ENCODE results near the gene CGB8.

The CGB8 gene

DNA sequence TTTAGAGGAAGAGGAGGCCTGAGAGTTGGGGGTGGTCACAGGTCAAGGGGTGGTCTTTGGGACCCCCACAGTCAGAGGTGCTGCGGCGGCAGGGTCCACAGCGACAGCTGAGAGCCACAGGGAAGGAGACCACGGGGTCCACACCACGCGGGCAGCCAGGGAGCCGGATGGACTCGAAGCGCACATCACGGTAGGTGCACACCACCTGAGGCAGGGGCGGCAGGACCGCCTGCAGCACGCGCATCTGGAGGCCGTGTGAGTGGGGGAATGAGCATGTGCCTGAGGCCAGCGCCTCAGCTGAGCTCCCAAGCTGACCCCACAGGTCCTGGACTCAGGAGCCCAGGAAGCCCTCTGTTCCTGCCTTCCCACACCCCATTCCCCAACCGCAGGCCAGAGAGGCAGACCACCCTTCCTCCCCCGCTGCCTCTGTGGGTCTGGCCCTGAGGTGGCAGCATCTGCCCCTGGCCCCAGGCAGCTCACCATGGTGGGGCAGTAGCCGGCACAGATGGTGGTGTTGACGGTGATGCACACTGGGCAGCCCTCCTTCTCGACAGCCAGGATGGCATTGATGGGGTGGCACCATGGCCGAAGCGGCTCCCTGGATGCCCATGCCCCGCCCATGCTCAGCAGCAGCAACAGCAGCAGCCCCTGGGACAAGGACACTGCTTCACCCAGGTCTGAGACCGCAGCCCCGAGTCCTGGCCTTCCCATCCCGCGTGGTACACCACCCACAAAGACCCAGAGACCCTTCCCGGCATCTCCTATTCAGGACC lies 32.7 kb downstream of the CGB8 start:
- no peak overlapping the region for H3K4me3 ChIP-seq (ENCODE audit: control insufficient read depth, low read depth, low read length)
- TF ChIP-seq CTCF (IDR thresholded peaks at IDR 0.05; ENCODE audit: control insufficient read depth, insufficient read depth, low read depth, low read length, missing control alignments), result no peak
- no peak for DNase-seq (ENCODE audit: low read depth)

DNA sequence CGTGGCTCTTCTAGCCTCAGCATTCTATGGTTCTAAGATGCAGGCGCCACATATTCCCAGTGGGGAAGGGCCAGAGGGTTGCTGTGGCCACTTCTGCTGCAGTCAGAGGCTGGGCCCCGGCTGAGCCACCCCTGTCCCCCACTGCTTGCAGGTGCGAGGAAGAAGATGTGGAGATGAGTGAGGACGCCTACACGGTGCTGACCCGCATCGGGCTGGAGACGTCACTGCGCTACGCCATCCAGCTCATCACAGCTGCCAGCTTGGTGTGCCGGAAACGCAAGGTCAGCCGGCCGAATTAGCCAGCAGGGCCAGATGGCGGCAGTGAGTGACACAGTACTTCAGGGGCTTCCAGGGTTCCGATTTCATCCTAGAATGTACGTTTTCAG lies 34.0 kb downstream of the CGB8 start:
- no peak overlapping the region for H3K4me3 ChIP-seq (ENCODE audit: control insufficient read depth, low read depth, low read length)
- no peak for DNase-seq (ENCODE audit: low read depth)
- no peak for TF ChIP-seq CTCF (IDR thresholded peaks at IDR 0.05; ENCODE audit: control insufficient read depth, insufficient read depth, low read depth, low read length, missing control alignments)

DNA sequence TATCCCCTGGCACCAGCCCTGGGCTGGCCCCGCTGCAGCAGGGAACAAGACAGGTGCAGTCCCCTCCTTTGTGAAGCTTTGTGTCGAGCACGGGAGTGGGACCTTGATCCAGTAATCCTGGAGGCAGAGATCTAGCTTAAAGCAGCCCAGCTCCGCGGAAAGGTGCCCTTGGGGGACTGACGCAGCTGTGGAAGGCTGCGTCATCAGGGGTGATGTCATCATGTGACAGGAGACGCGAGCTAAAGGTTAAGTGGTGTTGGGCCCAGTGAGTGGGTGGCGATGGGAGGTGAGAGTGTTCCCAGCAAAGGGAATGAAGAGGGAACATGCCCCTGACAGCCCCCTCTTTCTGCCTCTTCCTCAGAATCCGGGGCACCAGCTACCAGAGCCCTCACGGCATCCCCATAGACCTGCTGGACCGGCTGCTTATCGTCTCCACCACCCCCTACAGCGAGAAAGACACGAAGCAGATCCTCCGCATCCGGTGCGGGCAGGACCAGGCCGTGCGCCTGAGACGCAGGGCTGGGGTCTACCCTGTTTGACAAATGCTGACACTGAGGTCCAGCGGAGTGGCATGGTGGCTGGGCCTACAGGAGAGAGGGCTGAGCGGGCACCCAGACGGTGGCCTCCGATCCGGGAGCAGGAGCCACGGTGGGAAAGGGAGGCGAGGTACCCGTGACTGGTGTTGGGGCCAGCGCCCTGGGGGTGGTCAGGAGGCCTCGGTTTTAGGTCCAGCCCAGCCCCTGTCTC lies 34.6 kb downstream of the CGB8 start:
- TF ChIP-seq CTCF (IDR thresholded peaks at IDR 0.05; ENCODE audit: control insufficient read depth, insufficient read depth, low read depth, low read length, missing control alignments), result no peak
- H3K4me3 ChIP-seq (ENCODE audit: control insufficient read depth, low read depth, low read length), result no peak overlapping the region
- no peak for DNase-seq (ENCODE audit: low read depth)

- H3K4me3 ChIP-seq (ENCODE audit: control insufficient read depth, low read depth, low read length), result no peak overlapping the region
- TF ChIP-seq CTCF (IDR thresholded peaks at IDR 0.05; ENCODE audit: control insufficient read depth, insufficient read depth, low read depth, low read length, missing control alignments), result no peak
- no peak for DNase-seq (ENCODE audit: low read depth)
Measured at GRCh38 chr19:49011194-49011593, 37.7 kb downstream of the CGB8 start.

- H3K4me3 ChIP-seq (ENCODE audit: control insufficient read depth, low read depth, low read length), result no peak overlapping the region
- TF ChIP-seq CTCF (IDR thresholded peaks at IDR 0.05; ENCODE audit: control insufficient read depth, insufficient read depth, low read depth, low read length, missing control alignments), result no peak
- no peak for DNase-seq (ENCODE audit: low read depth)
Measured at GRCh38 chr19:49010453-49010852, 38.5 kb downstream of the CGB8 start.

DNA sequence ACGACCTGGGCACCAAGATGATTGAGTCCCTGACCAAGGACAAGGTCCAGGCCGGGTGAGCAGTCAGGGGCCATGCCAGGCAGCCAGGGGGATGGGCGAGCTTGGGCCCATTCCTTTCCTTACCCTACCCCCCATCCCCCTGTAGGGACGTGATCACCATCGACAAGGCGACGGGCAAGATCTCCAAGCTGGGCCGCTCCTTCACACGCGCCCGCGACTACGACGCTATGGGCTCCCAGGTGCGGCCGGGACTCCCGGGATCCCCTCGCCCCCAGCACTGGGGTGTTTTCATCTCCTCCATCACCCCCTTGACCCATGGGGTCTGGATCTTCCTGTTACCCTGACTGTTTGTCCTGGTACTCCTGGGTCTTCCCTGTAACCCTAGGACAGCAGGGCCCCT lies 39.1 kb downstream of the CGB8 start:
- no peak overlapping the region for H3K4me3 ChIP-seq (ENCODE audit: control insufficient read depth, low read depth, low read length)
- TF ChIP-seq CTCF (IDR thresholded peaks at IDR 0.05; ENCODE audit: control insufficient read depth, insufficient read depth, low read depth, low read length, missing control alignments), result no peak
- no peak for DNase-seq (ENCODE audit: low read depth)
